IPS DF 6.9 (cell line): ENCODE results near the gene WAPL.

ENCODE experiments used
- DNase-seq: peaks from one replicate; pipeline ENCODE4 v3.0.0-alpha.2; 2013; ENCODE audit warnings: low read depth, low spot score
- H3K27ac ChIP-seq: one replicate; pipeline ENCODE4 v1.5.1; 2013; ENCODE audit warnings: low read length, control low read depth
- H3K27me3 ChIP-seq: 2 replicates; pipeline ENCODE4 v1.6.1; 2013; ENCODE audit warnings: mild to moderate bottlenecking, low read length; ENCODE audit not compliant: control insufficient read depth, insufficient read depth
- H3K36me3 ChIP-seq: 2 replicates; pipeline ENCODE4 v1.6.1; 2013; ENCODE audit warnings: low read length; ENCODE audit not compliant: control insufficient read depth, insufficient read depth
- H3K4me1 ChIP-seq: 2 replicates; pipeline ENCODE4 v1.6.1; 2013; ENCODE audit warnings: low read length; ENCODE audit not compliant: control insufficient read depth, insufficient read depth
- H3K4me3 ChIP-seq: 2 replicates; pipeline ENCODE4 v1.5.1; 2013; ENCODE audit warnings: mild to moderate bottlenecking, low read length
- H3K9me3 ChIP-seq: 2 replicates; pipeline ENCODE4 v1.6.1; 2013; ENCODE audit warnings: low read length, inconsistent platforms; ENCODE audit not compliant: control insufficient read depth, insufficient read depth
- WGBS: extraction: QIAGEN DNeasy Blood & Tissue Kit; methylation state at CpG from one replicate; pipeline ENCODE4 v1.1.7; 2013; ENCODE audit warnings: mixed read lengths, missing lambda C conversion rate; ENCODE audit not compliant: insufficient read length, insufficient coverage; 5-methylcytosine and 5-hydroxymethylcytosine counted together

Gene WAPL

GRCh38 chr10:86524225-86524962 is 2.8 kb upstream of the WAPL start:
- no peaks in the 10 kb centered on the region for H3K4me1 ChIP-seq
- H3K9me3 ChIP-seq: no peaks in the 10 kb centered on the region
- H3K4me3 ChIP-seq: no peak overlapping the region
- no CpG with 5 or more reads among the region's 1 CpG for WGBS
- H3K36me3 ChIP-seq: no peaks in the 10 kb centered on the region
- H3K27ac ChIP-seq: no peak overlapping the region
- no peaks in the 10 kb centered on the region for H3K27me3 ChIP-seq
- DNase-seq: no peak

GRCh38 chr10:86523348-86523747 is 1.8 kb upstream of the WAPL start:
- H3K27ac ChIP-seq: no peak overlapping the region
- H3K9me3 ChIP-seq: no peaks in the 10 kb centered on the region
- no peak for DNase-seq
- no peaks in the 10 kb centered on the region for H3K27me3 ChIP-seq
- H3K4me1 ChIP-seq: no peaks in the 10 kb centered on the region
- H3K4me3 ChIP-seq: no peak overlapping the region
- no CpG with 5 or more reads among the region's 1 CpG for whole genome bisulfite sequencing
- H3K36me3 ChIP-seq: no peaks in the 10 kb centered on the region

- DNase-seq: no peak
- Histone ChIP-seq H3K27ac (no peak overlapping the region), H3K36me3 (peaks cover 3% of the 10 kb centered on the region; the same call in 1 of the 2 replicates), H3K9me3 (no peaks in the 10 kb centered on the region), H3K4me3 (peak overlapping the region; percentile 93; the same call in 1 of the 2 replicates), H3K4me1 (no peaks in the 10 kb centered on the region), H3K27me3 (no peaks in the 10 kb centered on the region)
- WGBS: no CpG with 5 or more reads among the region's 11 CpGs
These were observed 891 bp upstream of the WAPL start for GRCh38 chr10:86522510-86522855.

DNA sequence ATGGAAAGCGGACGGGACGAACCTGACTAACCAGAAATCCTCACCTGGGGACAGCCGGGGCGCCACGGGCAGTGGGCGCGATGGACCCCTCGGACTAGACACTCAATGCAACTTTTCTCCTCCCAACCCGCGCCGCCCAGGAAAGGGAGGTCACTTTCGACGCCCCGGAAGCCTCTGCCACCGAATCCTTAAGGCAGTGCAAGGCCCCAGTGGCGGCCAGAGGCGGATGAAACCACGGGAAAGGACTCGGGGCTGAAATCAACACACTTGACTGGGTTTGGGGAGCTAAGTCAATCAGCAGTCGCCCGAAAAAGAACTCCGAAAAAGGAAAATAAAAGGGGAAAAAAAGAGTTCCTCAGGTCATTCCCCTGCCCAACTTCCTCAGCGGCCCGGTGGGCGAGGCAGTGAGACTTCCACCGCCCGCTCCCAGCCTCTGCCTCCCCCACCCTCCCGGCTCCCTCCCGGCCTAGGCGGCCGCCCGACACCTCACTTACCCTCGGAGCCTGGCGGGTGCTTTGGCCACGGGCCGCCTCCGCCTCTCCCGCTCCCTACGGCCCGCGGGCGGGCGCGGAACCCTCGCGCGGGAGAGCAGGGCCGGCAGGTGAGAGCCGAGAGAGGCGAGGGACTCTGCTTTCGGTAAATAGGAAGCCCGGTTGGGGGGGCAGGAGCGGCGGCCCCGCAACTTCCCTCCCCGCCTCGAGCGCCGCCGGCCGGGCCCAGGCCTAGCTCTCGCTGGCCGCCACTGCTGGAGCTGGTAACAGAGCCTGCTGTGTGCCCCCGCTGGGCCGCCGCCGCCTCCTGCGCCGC is 518 bp downstream of the WAPL start:
- Histone ChIP-seq H3K4me1 (no peaks in the 10 kb centered on the region), H3K27ac (no peak overlapping the region), H3K36me3 (peaks cover 3% of the 10 kb centered on the region; the same call in 1 of the 2 replicates), H3K4me3 (peak overlapping the region; percentile 93), H3K9me3 (no peaks in the 10 kb centered on the region), H3K27me3 (no peaks in the 10 kb centered on the region)
- DNase-seq: no peak
- WGBS: no CpG with 5 or more reads among the region's 70 CpGs

DNA sequence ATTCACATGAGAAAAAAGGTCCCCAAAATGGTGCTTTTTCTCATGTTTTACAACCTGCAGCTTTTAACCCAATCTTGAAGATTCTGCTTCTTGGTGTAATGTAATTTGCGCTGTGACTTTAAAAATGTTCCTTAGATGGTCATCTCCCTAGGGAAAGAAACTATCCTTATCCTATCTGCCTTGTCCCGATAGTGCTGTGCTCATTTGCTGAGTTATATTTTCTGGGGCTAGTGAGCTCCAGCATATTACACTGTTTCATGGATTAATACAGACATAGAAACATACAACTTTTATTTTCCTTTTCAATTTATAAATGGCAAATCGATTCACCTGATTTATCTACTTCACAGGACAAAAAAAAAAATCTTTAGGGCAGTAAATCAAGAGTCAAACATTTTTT is 2.8 kb downstream of the WAPL start:
- H3K4me1 ChIP-seq: no peaks in the 10 kb centered on the region
- no peaks in the 10 kb centered on the region for H3K27me3 ChIP-seq
- no peak overlapping the region for H3K27ac ChIP-seq
- H3K9me3 ChIP-seq: no peaks in the 10 kb centered on the region
- H3K36me3 ChIP-seq: peaks cover 3% of the 10 kb centered on the region; the same call in 1 of the 2 replicates
- no peak overlapping the region for H3K4me3 ChIP-seq
- DNase-seq: no peak
- no CpG with 5 or more reads among the region's 3 CpGs for WGBS

DNA sequence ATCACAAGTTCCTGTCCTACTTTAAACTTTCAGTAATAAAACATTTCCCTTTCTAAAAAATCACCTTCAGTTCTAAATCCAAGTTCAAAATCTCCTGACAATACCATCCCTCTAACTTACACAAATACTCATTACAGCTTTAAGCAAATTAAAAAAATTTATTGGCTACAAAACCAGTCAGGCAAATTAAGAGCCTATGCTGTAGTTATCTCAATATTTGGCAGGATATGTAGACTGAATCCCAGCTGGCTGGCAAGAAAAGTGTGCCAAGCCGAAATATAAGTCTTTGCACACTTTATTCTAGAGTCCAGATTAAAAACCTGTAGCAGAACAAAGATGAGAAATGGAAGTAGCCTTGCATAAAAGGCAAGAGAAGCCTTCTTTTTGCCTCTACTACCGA is 9.5 kb downstream of the WAPL start:
- Histone ChIP-seq H3K9me3 (no peaks in the 10 kb centered on the region), H3K4me3 (no peak overlapping the region), H3K27ac (no peak overlapping the region), H3K36me3 (peaks cover 2% of the 10 kb centered on the region; the same call in 1 of the 2 replicates), H3K27me3 (no peaks in the 10 kb centered on the region), H3K4me1 (peaks cover 1% of the 10 kb centered on the region)
- DNase-seq: no peak
- no CpG with 5 or more reads among the region's 2 CpGs for WGBS

DNA sequence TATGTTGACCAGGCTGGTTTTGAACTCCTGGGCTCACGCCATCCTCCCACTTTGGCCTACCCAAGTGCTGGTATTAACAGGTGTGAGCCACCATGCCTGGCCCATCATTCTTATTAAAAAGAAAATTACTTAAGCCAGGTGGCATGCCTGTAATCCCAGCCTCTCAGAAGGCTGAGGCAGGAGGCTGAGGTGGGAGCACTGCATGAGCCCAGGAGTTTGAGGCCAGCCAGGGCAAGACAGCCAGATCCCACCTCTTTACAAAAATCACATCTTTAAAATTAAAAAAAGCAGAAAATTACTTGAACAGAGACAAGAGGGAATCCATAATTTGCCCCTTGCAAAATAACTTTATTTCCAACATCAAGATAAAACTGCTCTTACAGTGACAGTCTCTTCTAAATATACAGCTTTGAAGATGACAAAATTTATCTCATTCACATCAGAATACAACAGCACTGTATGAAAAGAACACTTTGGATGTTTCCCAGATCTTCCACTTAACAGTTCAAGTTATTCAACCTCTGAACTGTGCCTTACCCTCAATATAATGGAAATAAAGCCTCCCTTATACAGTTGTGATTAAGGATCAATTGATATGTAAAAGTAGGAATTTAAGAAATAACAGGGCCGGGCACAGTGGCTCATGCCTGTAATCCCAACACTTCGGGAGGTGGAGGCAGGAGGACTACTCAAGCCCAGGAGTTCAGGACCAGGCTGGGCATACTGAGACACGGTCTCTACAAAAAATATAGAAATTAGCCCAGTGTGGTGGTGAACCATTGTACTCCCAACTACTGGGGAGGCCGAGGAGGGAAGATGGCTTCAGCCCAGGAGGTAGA is 10.3 kb downstream of the WAPL start:
- no peak overlapping the region for H3K27ac ChIP-seq
- no CpG with 5 or more reads among the region's 5 CpGs for WGBS

GRCh38 chr10:86509145-86509544 is 12.4 kb downstream of the WAPL start:
- peaks cover 2% of the 10 kb centered on the region; the same call in 1 of the 2 replicates for H3K36me3 ChIP-seq
- no peaks in the 10 kb centered on the region for H3K9me3 ChIP-seq
- 100% methylated on average over 1 of the region's 3 CpGs for WGBS
- H3K4me1 ChIP-seq: peaks cover 1% of the 10 kb centered on the region
- no peak overlapping the region for H3K27ac ChIP-seq
- no peak overlapping the region for H3K4me3 ChIP-seq
- DNase-seq: no peak
- H3K27me3 ChIP-seq: no peaks in the 10 kb centered on the region

More for the DNA sequence above, 10.3 kb downstream of the WAPL start:
- DNase-seq: no peak
- no peak overlapping the region for H3K4me3 ChIP-seq
- H3K9me3 ChIP-seq: no peaks in the 10 kb centered on the region
- H3K4me1 ChIP-seq: peaks cover 1% of the 10 kb centered on the region
- H3K27me3 ChIP-seq: no peaks in the 10 kb centered on the region
- peaks cover 2% of the 10 kb centered on the region; the same call in 1 of the 2 replicates for H3K36me3 ChIP-seq

DNA sequence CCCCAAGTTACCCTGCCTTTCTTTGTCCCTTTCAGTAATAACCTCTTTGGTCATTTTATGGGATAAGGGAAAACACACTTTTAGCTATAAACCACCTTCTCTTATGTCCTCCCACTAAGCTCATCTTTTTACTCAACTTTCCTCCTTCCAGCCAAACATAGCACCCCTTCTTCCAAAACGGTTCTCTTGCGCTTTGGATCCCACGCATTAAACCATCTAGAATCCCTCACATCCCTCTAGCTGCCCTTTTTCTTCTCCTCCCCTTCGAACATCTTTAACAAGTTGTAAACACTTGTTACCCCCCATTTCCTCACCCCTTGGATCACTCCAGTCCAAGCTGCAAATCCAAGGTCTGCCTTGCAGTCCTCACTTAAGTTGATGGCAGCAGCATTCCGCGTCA is 13.4 kb downstream of the WAPL start:
- no peaks in the 10 kb centered on the region for H3K27me3 ChIP-seq
- H3K4me1 ChIP-seq: peaks cover 1% of the 10 kb centered on the region
- peaks cover 2% of the 10 kb centered on the region; the same call in 1 of the 2 replicates for H3K36me3 ChIP-seq
- no peak overlapping the region for H3K27ac ChIP-seq
- no peak for DNase-seq
- H3K9me3 ChIP-seq: no peaks in the 10 kb centered on the region
- no peak overlapping the region for H3K4me3 ChIP-seq
- WGBS: no CpG with 5 or more reads among the region's 6 CpGs

DNA sequence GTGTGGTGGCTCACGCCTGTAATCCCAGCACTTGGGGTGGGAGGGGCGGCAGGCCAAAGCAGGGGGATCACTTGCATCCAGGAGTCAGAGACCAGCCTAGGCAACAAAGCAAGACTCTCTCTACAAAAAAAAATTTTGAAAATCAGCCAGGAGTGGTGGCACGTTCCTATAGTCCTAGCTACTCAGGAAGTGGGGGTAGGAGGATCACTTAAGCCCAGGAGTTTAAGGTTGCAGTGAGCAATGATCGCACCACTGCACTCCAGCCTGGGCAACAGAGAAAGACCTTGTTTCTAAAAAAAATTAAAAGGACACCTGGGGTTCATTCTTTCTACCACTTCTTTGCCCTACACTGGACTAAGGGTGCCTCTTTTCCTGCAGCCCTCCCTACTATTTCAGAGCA is 15.1 kb downstream of the WAPL start:
- DNase-seq: no peak
- H3K4me3 ChIP-seq: no peak overlapping the region
- H3K4me1 ChIP-seq: no peaks in the 10 kb centered on the region
- WGBS: no CpG with 5 or more reads among the region's 4 CpGs
- H3K9me3 ChIP-seq: no peaks in the 10 kb centered on the region
- H3K27me3 ChIP-seq: no peaks in the 10 kb centered on the region
- H3K27ac ChIP-seq: no peak overlapping the region
- H3K36me3 ChIP-seq: peaks cover 2% of the 10 kb centered on the region; the same call in 1 of the 2 replicates
